Measurements from ENCODE around the gene RXRA. TPM values are rescaled to one million over a fixed set of nuclear protein-coding genes. Genes with fewer than 3 reads are reported as not detected.

The RXRA gene
- total and polyA plus RNA-seq, 2 donors (not counting 1 experiment from before 2014, with no cell fraction given) = 2.6 to 6.8 TPM

- WGBS (ENCODE audit: insufficient coverage) = 95% methylated on average over 13 of the region's 15 CpGs
- Histone ChIP-seq H2AFZ (ENCODE audit: insufficient read depth, low read depth, low read length, poor library complexity, severe bottlenecking) (no peak overlapping the region), H3K4me3 (ENCODE audit: control extremely low read depth in 1 of 5, extremely low read depth in 1 of 5, insufficient read depth in 1 of 5, low read depth in 2 of 5, low read length in 4 of 5) (no peak overlapping the region), H3K9ac (ENCODE audit: low read length) (no peak overlapping the region), H3K27me3 (replicated peaks in 1 of 4; ENCODE audit: control extremely low read depth in 1 of 4, control insufficient read depth in 3 of 4, insufficient read depth in 4 of 4, low read length in 3 of 4) (peaks cover 0 to 18% (median 6%) of the 10 kb centered on the region in 4 experiments), H3K9me3 (ENCODE audit: control extremely low read depth in 1 of 3, control insufficient read depth in 2 of 3, insufficient read depth in 1 of 3, low read length in 2 of 3) (peaks cover 0 to 8% (median 0%) of the 10 kb centered on the region in 3 donors), H4K20me1 (ENCODE audit: control insufficient read depth, insufficient read depth, low read length, poor library complexity, severe bottlenecking) (no peaks in the 10 kb centered on the region), H3K4me2 (replicated peaks; ENCODE audit: low read depth, low read length, poor library complexity, severe bottlenecking) (no peak overlapping the region), H3K79me2 (ENCODE audit: control insufficient read depth, insufficient read depth, low read length) (no peaks in the 10 kb centered on the region), H3K36me3 (replicated peaks in 1 of 2; ENCODE audit: control extremely low read depth in 1 of 2, control insufficient read depth in 1 of 2, extremely low read depth in 1 of 2, insufficient read depth in 2 of 2, low read length in 1 of 2) (no peaks in the 10 kb centered on the region), H3K4me1 (ENCODE audit: control insufficient read depth in 2 of 2, insufficient read depth in 2 of 2, low read length in 2 of 2) (peaks cover 10 to 15% of the 10 kb centered on the region in 2 donors), H3K27ac (ENCODE audit: low read length in 2 of 2) (no peak overlapping the region)
- Mint-ChIP-seq H3K4me3 (no peak overlapping the region), H3K27me3 (peaks cover 39% of the 10 kb centered on the region), H3K27ac (no peak overlapping the region), H3K4me1 (peaks cover 14% of the 10 kb centered on the region), H3K9me3 (ENCODE audit: insufficient read depth) (no peaks in the 10 kb centered on the region)
- intact Hi-C loops (cut with micrococcal nuclease) = no loop called here
- ChIA-PET CTCF (interaction anchor here (0.6 kb wide), 1 partner anchor 25 kb away, joined by 3 read pairs; no protein-coding TSS in a partner anchor), POLR2A (no interaction called here)
- ATAC-seq (ENCODE audit: low read depth) = no peak
- no peak for TF ChIP-seq EZH2 (IDR thresholded peaks at IDR 0.05; ENCODE audit: borderline replicate concordance, insufficient read depth, low read depth, low read length, poor library complexity, severe bottlenecking)
- no peak for TF ChIP-seq CTCF (IDR thresholded peaks at IDR 0.05)
- DNase-seq = no peak
Measured at GRCh38 chr9:134285215-134285845, 40.9 kb upstream of the RXRA start.

DNA sequence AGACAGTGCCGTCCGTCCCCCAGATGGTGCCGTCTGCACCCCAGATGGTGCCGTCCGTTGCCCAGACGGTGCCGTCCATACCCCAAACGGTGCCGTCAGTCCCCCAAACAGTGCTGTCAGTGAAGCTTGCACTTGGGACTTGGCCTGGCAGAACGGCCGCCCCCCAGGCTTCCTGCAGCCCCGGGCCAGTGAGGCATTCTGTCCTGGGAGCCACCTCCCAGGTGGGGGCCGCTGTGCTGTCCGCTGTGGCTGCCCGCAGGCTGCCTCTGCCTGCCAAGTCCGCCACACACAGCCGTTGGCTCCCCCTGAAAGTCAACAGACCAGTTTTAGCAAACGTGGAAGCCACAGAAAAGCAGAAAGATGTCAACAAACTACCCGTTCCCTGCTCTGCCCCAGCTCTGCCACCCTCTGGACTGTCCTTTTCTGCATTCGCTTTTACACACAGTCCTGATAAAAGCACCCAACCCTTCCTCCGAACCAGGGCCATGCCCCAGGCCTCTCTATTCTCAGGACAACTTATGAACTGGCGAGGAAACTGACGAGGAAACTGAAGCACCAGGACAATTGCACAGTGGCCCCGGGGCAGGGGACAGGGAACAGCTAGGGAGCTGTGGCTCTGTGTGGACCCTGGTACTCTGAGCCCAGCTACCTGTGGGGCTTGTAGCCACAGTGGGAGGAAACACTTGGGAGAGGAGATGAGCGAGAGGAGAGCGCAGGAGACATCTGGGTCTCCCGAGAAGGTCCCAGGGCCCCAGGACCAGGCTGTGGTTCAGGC, 39.6 kb upstream of the RXRA start:
- Histone ChIP-seq H4K20me1 (ENCODE audit: control insufficient read depth, insufficient read depth, low read length, poor library complexity, severe bottlenecking) (no peaks in the 10 kb centered on the region), H3K4me1 (ENCODE audit: control insufficient read depth in 2 of 2, insufficient read depth in 2 of 2, low read length in 2 of 2) (peaks cover 10 to 15% of the 10 kb centered on the region in 2 donors), H3K4me3 (ENCODE audit: control extremely low read depth in 1 of 5, extremely low read depth in 1 of 5, insufficient read depth in 1 of 5, low read depth in 2 of 5, low read length in 4 of 5) (no peak overlapping the region), H3K36me3 (replicated peaks in 1 of 2; ENCODE audit: control extremely low read depth in 1 of 2, control insufficient read depth in 1 of 2, extremely low read depth in 1 of 2, insufficient read depth in 2 of 2, low read length in 1 of 2) (no peaks in the 10 kb centered on the region), H2AFZ (ENCODE audit: insufficient read depth, low read depth, low read length, poor library complexity, severe bottlenecking) (peak overlapping the region; percentile 54), H3K79me2 (ENCODE audit: control insufficient read depth, insufficient read depth, low read length) (no peaks in the 10 kb centered on the region), H3K27me3 (replicated peaks in 1 of 4; ENCODE audit: control extremely low read depth in 1 of 4, control insufficient read depth in 3 of 4, insufficient read depth in 4 of 4, low read length in 3 of 4) (peaks cover 0 to 18% (median 6%) of the 10 kb centered on the region in 4 experiments), H3K4me2 (replicated peaks; ENCODE audit: low read depth, low read length, poor library complexity, severe bottlenecking) (peak overlapping the region; percentile 22), H3K9me3 (ENCODE audit: control extremely low read depth in 1 of 3, control insufficient read depth in 2 of 3, insufficient read depth in 1 of 3, low read length in 2 of 3) (peaks cover 0 to 14% (median 0%) of the 10 kb centered on the region in 3 donors), H3K27ac (ENCODE audit: low read length in 2 of 2) (no peak overlapping the region), H3K9ac (ENCODE audit: low read length) (no peak overlapping the region)
- Mint-ChIP-seq H3K9me3 (ENCODE audit: insufficient read depth) (no peaks in the 10 kb centered on the region), H3K4me3 (peak overlapping the region; percentile 26), H3K27me3 (peaks cover 35% of the 10 kb centered on the region), H3K4me1 (peaks cover 14% of the 10 kb centered on the region), H3K27ac (no peak overlapping the region)
- intact Hi-C loops (cut with micrococcal nuclease) = no loop called here
- ATAC-seq (ENCODE audit: low read depth) (peak; percentile 28), DNase-seq (no peak)
- ChIA-PET POLR2A (no interaction called here), CTCF (interaction anchor here (1.7 kb wide), 1 partner anchor 163 kb away, joined by 4 read pairs; no protein-coding TSS in a partner anchor)
- no peak for TF ChIP-seq EZH2 (IDR thresholded peaks at IDR 0.05; ENCODE audit: borderline replicate concordance, insufficient read depth, low read depth, low read length, poor library complexity, severe bottlenecking)
- no peak for TF ChIP-seq CTCF (IDR thresholded peaks at IDR 0.05)
- 30% methylated on average over 27 of the region's 27 CpGs for WGBS (ENCODE audit: insufficient coverage)
